DOHH2 (cell line): Measurements from ENCODE around the gene FEV.

ENCODE experiments used
- CTCF ChIP-seq: fragments of 200-600 bp; sonication (generic); IDR thresholded peaks from one replicate; pipeline ENCODE4 v1.5.1; 2014; ENCODE audit warnings: antibody characterized with exemption, mild to moderate bottlenecking, low read depth, low read length; ENCODE audit not compliant: poor library complexity, severe bottlenecking
- EZH2phosphoT487 ChIP-seq: fragments of 200-600 bp; sonication (generic); IDR thresholded peaks from 2 replicates; pipeline ENCODE4 v1.6.1; 2017; ENCODE audit warnings: borderline replicate concordance, mild to moderate bottlenecking, antibody characterized with exemption, low read length, moderate library complexity, mixed read lengths

- TF ChIP-seq CTCF (no peak), EZH2phosphoT487 (no peak)
These were observed 16.2 kb upstream of the FEV start for GRCh38 chr2:219001100-219001576.
